Subcutaneous preadipocyte (primary cell): ENCODE measurements around the gene NUPR1. TPM values are rescaled to one million over a fixed set of nuclear protein-coding genes. Genes with fewer than 3 reads are reported as not detected.

Source experiments
- total RNA-seq: library from RNA; depleted of rRNA; stranded (reverse); fragments of >200 nt; gene quantifications from 2 replicates; pipeline ENCODE4 v1.2.3, GENCODE V29; 2012

NUPR1 gene
- total RNA-seq, result 7.2 and 11.0 TPM in 2 replicates

GRCh38 chr16:28538733-28539596 lies at the start of gene NUPR1:
Gene NUPR1, minus strand, starts transcription at chr16:28538974. Its CDS starts 67 bp downstream, at chr16:28538907.

GRCh38 chr16:28553776-28554633 lies 15.2 kb upstream of the NUPR1 start, which contains the start of gene SGF29:
Gene SGF29, plus strand, starts transcription at chr16:28553920. Its CDS starts 27,150 bp downstream, at chr16:28581070.

GRCh38 chr16:28494121-28494851 lies 44.5 kb downstream of the NUPR1 start, which contains the start of gene APOBR:
Gene APOBR, plus strand, starts transcription at chr16:28494643. Its CDS starts 39 bp downstream, at chr16:28494682.

GRCh38 chr16:28491970-28492474 lies 46.8 kb downstream of the NUPR1 start, which contains the start of gene CLN3:
Gene CLN3, minus strand, starts transcription at chr16:28492074. Its CDS starts 315 bp downstream, at chr16:28491759.

Other genes with a start within 250 kb of the NUPR1 start
- gene SBK1, start 246.4 kb downstream of the NUPR1 start, total RNA-seq, result not detected in 2 replicates
- not detected in 2 replicates for gene NPIPB6, start 175.5 kb downstream of the NUPR1 start, total RNA-seq
- gene EIF3CL, start 135.1 kb downstream of the NUPR1 start, total RNA-seq, result 98.3 and 103 TPM in 2 replicates
- gene NPIPB7, start 66.6 kb downstream of the NUPR1 start, total RNA-seq, result not detected in 2 replicates
- 13.2 and 14.3 TPM in 2 replicates for gene CLN3, start 46.9 kb downstream of the NUPR1 start, total RNA-seq
- not detected in 2 replicates for gene APOBR, start 44.3 kb downstream of the NUPR1 start, total RNA-seq
- gene IL27, start 32.1 kb downstream of the NUPR1 start, total RNA-seq, result not detected in 2 replicates
- 8.8 and 9.0 TPM in 2 replicates for gene SGF29, start 14.9 kb upstream of the NUPR1 start, total RNA-seq
- not detected in 2 replicates for gene SULT1A2, start 58.1 kb upstream of the NUPR1 start, total RNA-seq
- 0.20 and 0.37 TPM in 2 replicates for gene SULT1A1, start 71.1 kb upstream of the NUPR1 start, total RNA-seq
- gene NPIPB8, start 99.1 kb upstream of the NUPR1 start, total RNA-seq, result 0.39 TPM in 1 of 2 replicates, not detected in the other
- gene EIF3C, start 172.5 kb upstream of the NUPR1 start, total RNA-seq, result 112 and 118 TPM in 2 replicates
- 2.2 and 2.7 TPM in 2 replicates for gene NPIPB9, start 212.8 kb upstream of the NUPR1 start, total RNA-seq